HG03095 (cell line): ENCODE measurements around the gene PTGDS.

Experiments
- ATAC-seq: cut with Tn5 transposase; IDR thresholded peaks from one replicate; pipeline ENCODE4 v1.9.1; 2021; ENCODE audit warnings: moderate library complexity; ENCODE audit not compliant: unreplicated experiment

The PTGDS gene

DNA sequence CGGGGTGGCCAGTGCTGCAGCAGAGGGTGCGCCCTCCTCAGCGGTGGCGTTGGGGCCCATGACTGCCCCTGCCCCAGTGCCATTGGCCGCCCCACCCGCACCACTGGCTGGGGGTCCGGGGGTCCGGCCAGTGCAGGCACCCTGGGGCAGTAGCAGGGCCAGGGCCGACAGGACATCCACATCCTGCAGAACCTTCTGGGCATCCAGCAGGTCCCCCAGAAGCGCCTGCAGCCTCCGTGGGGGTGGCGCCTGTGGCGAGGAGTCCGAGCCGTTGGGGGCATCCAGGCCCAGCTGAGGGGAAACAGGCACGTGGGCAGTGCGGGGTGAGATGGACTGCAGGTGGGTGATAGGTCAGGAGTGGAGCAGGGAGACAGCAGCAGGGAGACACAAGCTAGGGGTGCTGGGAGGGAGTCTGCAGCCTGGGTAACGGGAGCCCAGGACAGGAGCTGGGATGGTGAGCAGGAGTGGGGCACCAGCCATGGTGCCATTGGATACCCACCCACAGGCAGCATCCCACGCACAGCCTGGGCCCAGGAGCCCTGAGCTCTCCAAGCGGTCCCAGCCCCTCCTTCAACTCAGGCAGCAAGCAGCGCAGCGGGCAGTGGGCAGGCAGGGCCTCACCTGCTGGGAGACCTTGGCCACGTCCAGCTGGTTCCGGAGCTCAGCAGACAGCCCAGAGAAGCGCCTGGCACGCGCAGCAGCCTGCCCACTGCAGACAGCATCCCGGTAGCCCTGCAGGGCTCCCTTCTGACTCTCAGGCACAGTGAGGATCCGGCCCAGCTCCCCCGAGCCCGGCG lies 43.7 kb downstream of the PTGDS start:
- no peak for ATAC-seq

DNA sequence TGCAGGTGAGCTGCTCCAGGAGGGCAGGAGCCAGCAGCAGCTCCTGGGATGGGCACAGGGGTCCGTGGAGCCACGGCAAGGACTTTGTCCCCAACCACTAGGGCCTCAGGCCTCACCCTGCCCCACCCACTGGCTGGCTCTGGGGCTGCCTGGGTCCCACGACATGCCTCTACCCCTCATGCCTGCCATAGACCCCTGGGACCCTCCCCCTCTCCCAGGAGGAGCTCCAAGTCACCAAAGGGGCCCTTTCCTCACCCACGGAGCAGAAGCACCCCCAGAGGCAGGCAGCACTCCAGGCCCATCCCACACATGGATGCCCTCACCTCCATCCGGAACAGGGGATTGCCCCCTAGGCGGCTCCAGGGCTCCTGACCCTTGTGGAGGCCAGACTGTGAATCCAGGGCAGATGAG lies 44.3 kb downstream of the PTGDS start:
- ATAC-seq, result no peak

DNA sequence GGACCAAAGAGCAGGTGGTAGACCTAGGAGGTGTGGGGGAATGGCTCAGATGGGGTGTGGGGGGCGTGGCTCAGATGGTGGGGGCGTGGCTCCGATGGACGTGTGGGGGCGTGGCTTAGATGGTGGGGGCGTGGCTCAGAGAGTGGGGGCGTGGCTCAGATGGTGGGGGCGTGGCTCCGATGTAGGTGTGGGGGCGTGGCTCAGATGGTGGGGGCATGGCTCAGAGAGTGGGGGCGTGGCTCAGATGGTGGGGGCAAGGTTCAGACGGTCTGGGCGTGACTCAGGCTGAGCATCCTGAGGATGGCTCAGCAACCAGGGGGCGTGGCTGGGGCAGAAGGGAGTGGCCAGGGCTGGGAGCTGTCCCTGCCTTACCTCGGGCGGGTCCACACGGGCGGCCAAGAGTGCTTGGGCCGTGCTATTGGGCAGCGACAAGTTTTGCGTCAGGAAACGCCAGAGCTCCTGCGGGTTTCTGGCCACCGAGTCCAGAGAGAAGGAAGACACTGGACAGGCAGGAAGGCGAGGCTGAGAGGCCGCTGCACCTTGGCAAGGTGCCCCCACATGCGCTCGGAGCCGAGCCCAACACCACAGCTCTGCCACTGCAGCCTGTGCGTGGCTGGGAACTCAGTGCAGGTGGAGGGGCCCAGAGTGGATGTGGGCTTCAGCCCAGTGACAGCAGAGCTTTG lies 44.8 kb downstream of the PTGDS start:
- ATAC-seq, result no peak

DNA sequence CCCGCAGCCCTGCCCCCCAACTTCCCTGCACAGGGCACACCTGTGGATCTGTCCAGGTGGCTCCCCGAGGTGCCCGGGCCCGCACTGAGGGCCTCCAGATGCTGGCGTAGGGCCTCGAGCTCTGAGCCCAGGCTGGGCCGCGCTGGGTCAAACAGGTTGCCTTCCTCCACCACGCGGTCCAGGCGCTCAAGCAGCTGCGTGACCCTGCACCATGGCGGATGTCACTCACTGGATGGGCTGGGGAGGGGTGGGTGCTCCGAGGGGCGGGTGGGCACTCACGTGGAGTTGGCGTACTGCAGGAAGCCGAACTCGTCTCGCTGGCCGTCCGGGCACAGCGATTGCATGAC lies 45.3 kb downstream of the PTGDS start:
- ATAC-seq, result no peak

DNA sequence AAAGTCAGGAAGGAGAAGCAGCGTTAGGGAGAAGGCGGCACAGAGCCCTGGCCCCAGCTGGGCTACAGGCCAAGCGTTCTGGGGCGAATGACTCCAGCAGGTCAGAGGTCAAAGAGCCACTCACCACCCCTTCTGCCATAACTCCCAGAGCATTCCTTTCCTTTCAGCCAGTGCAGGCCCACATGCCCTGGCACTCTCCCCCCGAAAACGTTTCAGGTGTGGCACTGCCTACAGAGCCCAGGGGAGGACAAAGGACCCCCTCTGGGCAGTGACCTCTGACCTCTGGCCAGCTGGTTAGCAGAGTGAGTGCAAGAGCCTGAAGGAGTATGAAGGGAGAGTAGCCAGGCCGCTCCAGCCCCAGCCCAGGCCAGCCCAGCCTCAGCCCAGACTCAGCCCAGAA lies 45.9 kb downstream of the PTGDS start:
- ATAC-seq, result no peak

DNA sequence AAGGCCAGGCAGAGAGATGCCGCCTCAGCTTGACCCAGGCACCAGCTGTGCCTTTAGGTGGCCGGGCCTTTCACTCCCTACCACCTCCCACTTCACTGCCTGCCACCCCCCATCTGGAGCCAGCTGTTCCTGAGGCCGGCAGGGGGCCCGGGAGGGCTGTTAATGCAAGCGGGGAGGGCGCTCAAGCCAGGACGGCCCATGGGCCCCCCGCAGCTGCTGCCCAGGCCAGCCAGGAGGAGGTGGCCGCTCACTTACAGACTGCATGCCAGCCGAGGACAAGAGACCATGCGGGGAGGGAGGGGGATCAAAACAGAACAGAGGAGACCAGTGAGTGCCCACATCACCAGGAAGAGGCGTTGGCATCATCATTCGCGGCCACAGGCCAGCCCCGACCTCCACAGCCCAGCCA lies 46.3 kb downstream of the PTGDS start:
- no peak for ATAC-seq

DNA sequence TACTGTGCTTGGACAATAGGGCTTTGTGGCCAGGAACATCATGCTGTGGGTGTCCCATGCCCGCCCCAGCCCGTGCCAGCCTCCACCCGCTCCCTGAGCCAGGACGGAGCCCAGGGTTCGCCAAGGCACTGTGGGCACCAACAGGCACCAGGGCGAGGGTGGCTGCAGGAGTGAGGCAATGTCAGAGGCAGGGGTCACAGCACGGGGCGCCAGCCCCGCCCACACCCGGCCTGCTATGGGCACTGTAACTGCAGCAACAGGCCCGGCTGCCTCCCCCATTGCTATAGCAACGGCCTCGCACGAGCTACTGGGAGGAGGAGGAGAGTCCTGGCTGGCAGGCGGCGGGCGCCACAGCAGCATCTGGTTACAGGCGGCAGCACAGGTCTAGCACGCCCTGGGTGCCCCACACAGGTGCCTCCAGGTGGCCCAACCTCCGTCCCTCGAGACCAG lies 48.2 kb downstream of the PTGDS start:
- ATAC-seq, result no peak

DNA sequence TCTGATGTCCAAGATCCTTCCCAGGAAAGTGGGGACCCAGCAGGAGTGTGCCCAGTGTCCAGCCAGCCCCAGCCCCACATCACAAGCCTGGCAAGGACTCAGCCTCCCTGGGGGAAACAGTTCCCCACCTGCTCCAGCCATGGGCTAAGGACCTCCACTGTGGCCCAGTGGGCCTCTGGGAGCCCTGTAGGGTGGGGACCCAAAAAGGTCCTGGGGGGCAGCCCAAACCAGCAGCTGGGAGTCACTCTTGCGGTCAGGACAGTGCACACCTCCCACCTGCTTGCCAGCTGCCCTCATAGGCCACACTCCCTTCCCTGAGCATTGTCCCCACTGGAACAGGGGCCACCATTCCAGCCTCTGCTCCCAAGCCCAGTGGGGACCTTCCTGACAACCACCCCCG lies 49.1 kb downstream of the PTGDS start:
- ATAC-seq, result no peak

DNA sequence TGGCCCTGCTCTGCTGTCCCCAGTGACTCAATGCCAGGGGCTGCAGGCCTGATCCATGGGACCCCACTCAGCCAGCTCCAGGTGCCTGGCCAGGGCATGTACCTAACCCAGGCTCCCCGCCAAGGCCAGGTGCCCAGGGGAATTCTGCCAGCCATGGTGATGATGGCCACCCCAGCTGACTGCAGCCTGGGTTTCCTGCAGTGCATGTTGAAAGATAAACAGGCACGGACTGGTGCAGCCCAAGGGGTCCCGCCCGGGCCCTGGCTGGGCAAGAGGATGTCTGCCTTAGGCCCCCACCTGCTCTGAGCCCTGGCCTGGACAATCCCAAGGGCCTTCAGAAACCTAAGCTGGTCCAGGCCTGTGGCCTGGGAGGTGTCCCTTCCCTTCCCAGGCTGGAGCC lies 49.5 kb downstream of the PTGDS start:
- ATAC-seq, result no peak

DNA sequence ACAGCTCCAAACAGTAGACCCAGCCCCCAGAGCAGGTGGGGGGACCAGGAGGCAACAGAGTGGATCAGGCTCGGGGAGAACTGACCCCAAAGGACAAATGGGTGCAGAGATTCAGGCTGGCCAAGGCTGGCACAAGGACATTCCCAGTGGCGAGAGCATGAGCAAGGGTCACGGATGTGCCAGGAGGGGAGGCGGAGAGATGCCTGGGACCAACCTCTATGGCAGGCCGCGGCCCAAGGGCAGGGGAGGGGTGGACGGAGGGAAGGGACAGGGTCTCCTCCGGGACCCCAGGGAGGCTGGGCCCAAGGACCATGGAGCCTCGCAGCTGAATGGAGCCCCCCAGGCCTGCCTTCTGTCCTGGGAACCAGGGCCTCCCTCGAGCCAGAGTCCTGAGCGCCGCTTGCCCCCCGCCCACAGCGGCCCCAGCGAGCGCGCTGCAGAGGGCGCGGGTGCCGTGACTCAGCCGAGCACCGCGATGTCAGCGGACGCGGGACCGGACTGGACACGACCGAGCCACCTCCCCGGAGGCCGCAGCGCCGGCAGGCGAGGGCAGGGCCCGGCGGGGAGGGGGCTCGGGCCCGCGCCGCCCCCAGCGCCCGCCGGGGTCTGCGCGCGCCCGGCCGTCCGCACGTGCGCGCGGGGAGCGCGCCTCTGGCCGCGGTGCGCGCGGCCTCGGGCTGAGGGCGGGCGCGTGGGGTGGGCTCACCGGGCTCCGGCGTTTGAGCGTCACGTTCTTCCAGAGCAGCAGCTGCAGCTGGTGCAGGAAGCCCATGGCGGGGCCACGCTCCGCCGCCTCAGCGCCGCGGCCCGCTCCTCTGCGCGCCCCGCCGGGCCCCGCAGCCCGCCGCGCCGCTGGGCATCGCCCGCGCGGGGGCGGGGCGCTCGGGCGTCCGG lies 50.3 kb downstream of the PTGDS start, which contains the start of gene ABCA2:
Gene ABCA2 (minus strand): TSS at position 869 of the 894 bp plus-strand sequence. CDS start 97 bp downstream, at position 772.
- ATAC-seq, result no peak

DNA sequence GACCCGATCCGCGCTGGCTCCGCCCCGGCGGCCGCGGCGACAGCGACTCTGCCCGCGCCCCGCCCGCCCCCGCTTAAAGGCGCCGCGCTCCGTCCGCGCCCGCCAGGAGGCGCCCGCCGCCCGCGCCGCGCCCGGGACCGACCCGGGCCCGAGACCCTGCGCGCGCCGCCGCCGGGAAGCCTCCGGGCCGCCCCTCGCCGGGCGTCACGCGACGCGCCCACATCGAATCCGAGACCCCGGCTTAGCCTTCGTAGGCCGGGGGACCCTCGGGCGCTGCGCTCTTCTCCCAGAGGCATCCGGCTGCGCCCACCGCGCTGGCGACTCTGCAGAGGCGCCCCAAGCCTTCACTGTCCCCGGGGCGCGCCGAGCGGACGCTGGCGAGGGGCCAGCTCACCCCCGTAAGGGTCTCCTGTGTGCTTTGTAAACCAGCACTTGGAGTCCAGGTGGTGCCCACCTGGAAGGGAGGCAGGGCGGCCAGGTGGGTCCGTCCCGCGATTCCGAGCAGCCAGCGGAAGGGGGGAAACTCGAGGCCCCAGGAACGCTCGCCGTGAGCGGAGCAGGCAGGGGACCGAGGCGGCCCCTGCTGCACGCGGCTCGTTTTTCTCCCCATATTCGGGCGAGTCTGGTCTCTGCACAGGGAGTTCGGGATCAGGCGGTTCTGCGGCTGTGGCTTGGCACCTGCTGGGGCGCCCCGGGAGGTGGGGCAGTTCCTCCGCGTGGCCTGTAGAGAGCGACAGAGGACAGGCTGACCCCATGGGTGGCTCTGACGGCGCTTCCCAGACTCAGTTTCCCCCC lies 51.2 kb downstream of the PTGDS start:
- ATAC-seq, result no peak

DNA sequence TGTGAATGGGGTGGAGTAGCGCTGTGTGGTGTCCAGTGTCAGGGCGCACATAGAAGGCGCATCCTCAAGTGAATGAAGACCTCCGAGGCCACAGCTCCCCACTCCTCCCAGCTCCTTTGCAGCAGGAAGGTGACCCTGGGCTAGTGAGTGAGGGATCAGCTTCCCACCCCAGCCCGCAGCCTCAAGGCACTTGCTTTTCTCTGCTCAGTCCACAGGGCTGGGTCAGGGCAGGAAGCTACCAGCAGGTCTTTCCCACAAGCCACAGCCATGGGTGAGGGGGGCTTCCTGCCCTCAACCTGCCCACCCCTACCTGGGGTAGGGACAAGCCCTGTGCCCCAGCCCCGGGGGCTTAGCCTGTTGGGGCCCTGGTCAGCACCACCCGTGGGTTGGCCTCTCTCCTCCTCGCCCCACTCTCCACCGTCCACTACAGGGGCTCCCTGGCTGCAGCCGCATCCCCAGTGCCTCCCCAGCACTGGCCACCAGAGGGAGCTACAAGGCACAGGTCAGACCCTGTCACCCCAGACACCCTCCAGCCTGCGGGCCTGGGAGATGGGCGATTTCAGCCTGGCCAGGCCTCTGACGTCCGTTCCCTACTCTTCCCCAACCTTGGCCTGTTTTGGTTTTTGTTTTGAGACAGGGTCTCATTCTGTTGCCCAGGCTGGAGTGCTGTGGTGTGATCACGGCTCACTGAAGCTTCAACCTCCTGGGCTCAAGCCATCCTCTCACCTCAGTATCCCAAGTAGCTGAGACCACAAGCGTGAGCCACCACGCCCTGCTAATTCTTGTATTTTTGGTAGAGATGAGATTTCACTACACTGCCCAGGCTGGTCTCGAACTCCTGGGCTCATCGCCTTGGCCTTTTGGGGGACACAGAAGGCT lies 52.0 kb downstream of the PTGDS start:
- no peak for ATAC-seq

DNA sequence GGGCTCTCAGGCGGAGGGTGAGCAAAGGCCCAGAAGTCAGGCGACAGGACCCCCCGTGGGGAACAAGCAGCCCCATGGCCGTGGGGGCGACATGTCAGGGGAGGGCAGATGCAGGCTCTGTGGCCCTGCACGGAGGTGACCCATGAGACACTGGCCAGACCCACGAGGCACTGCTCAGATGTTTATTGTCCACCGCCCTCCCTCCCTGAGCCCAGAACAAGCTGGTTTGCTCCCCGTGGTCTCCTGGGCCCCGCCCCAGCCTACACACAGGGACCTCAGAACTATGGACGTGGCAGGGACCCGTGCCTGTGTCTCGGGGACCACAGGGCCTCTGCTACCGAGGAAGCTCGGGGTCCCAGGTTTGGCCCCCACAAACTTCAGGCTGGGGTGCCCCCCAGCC lies 52.7 kb downstream of the PTGDS start:
- no peak for ATAC-seq

DNA sequence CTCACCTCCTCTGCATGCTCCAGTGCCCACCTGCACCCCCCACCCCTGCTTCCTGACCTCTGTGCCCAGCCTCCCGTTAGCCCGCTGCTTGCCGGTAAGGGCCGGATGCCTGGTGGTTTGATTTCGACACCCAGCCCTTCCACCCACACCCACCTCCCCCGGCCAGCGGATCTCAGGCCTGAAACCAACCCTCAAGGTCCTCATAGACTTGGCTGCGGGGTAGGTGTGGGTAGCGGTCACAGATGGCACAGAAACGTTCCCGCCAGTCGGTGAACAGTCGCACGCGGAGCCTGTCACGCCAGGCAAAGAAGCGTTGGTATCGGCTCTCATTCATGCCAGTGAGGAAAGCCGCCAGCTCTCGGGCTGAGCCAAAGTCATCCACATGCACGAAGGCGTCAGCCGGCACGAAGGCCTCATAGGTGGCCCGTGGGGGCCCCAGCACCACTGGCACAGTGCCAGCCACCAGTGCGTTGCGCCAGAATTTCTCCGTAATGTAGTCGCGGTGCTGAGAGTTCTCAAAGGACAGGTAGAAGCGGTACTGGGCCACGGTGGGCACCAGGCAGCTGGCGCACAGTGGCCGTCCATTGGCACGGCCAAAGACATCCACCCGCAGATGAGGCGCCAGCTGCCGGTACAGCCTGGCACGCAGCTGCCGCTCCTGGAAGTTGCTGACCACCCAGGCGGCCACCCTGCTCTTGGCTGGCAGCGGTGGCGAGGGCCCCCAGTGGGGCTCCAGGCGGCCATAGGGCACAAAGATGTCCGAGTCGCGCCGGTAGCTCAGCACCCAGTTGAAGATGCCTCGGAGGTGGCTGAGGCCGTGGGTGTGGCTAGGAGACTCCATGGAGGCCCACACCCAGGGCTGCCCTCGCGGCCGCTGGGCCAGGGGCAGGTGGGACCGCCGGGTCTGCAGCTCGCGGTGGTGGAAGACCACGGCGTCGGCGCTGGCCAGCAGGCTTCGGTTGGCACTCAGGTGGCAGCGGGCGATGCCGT lies 53.5 kb downstream of the PTGDS start:
- ATAC-seq, result no peak
